Activated naive CD4-positive, alpha-beta T cell treated with anti-CD3 and anti-CD28 coated beads, Interleukin-2, amount 10 ng/mL, durations not matched to agents 7 days and 5 days (primary cell): ENCODE results near the gene SCFD2.

Source experiments
- CTCF ChIA-PET: fragments of 350-600 bp; sonication (Branson Sonifier 250); formaldehyde crosslinking; loops from one replicate; lab custom pipeline; 2021; ENCODE audit warnings: antibody characterized with exemption; lab: Charles Lee
- DNase-seq: peaks from one replicate; pipeline ENCODE4 v3.0.0-alpha.2; 2020
- H3K27ac Mint-ChIP-seq: one replicate; pipeline ENCODE4 v1.8.0; 2021; ENCODE audit warnings: mild to moderate bottlenecking, moderate library complexity, mixed read lengths
- H3K27me3 Mint-ChIP-seq: one replicate; pipeline ENCODE4 v1.8.0; 2021; ENCODE audit warnings: mild to moderate bottlenecking, mixed read lengths
- H3K36me3 Mint-ChIP-seq: one replicate; pipeline ENCODE4 v1.8.0; 2021; ENCODE audit warnings: mixed read lengths
- H3K4me1 Mint-ChIP-seq: one replicate; pipeline ENCODE4 v1.8.0; 2021; ENCODE audit warnings: mixed read lengths
- H3K4me3 Mint-ChIP-seq: one replicate; pipeline ENCODE4 v1.8.0; 2021; ENCODE audit warnings: mild to moderate bottlenecking, moderate library complexity, mixed read lengths
- H3K9me3 Mint-ChIP-seq: one replicate; pipeline ENCODE4 v1.8.0; 2021; ENCODE audit warnings: mixed read lengths

Gene SCFD2

DNA sequence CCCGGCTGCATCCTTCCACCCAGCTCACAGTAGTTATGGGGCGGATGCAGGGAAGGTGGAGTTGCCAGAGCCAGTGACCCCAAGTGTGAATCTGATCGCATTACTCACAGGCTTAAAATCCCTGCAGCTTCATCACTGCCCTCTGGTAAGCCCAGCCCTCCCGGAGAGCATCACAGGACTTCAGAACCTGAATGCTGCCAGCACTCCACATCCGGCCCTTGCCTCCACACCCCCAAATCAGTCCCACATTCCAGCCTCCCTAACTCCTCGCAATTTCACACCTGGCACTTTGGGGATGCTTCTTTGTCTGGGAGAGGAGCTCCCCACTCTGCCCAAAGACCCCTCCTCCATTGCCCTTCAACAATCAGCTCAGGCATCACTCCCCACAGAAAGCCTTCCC is 488.2 kb downstream of the SCFD2 start:
- Mint-ChIP-seq H3K27me3 (no peaks in the 10 kb centered on the region), H3K4me1 (peaks cover 8% of the 10 kb centered on the region), H3K36me3 (no peaks in the 10 kb centered on the region), H3K4me3 (no peak overlapping the region), H3K9me3 (no peaks in the 10 kb centered on the region), H3K27ac (no peak overlapping the region)
- DNase-seq = no peak
- CTCF ChIA-PET = no interaction called here

DNA sequence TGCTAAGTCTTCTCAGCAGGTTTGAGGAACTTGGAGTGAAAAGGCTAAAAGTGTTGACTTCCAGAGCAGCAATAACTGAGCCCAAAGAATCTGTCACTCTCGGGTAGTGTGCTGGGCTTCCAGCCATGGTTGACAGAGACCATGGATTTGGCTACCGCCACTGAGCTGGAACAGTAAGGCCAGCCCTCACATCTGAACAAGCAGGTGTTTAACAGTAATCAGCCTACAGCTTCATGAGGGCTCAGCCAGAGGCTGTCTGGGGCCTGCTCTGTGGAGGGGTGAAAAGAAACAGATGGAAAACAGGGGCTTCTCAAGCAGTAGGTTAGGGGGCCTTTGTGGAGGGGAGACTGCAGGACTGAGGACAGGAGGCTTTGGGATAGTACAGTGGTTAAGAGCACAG is 488.8 kb downstream of the SCFD2 start:
- DNase-seq = no peak
- Mint-ChIP-seq H3K36me3 (peaks cover 2% of the 10 kb centered on the region), H3K4me1 (peaks cover 8% of the 10 kb centered on the region), H3K27me3 (no peaks in the 10 kb centered on the region), H3K4me3 (no peak overlapping the region), H3K27ac (no peak overlapping the region), H3K9me3 (no peaks in the 10 kb centered on the region)
- CTCF ChIA-PET = no interaction called here

DNA sequence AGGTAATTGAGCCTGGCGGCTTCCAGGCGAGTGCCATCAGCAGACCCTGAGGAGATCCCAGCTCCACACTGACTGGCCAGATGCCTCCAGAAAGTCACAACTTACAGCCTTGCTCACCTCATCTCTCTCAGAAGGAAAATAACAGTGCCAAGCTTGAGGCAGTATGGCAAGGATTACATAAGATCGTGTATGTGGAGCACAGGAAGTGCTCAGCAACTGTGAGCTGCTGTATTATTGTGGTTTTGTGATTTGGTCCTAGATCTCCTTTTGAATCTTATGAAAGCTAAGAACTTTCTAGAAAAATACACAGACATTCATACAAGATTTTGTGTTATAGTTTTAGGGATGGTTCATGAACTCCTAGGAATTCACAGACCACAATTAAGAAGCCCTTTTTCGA is 489.8 kb downstream of the SCFD2 start:
- CTCF ChIA-PET = no interaction called here
- no peak for DNase-seq
- Mint-ChIP-seq H3K36me3 (peaks cover 2% of the 10 kb centered on the region), H3K27me3 (no peaks in the 10 kb centered on the region), H3K9me3 (no peaks in the 10 kb centered on the region), H3K4me1 (peaks cover 5% of the 10 kb centered on the region), H3K4me3 (no peak overlapping the region), H3K27ac (no peak overlapping the region)

DNA sequence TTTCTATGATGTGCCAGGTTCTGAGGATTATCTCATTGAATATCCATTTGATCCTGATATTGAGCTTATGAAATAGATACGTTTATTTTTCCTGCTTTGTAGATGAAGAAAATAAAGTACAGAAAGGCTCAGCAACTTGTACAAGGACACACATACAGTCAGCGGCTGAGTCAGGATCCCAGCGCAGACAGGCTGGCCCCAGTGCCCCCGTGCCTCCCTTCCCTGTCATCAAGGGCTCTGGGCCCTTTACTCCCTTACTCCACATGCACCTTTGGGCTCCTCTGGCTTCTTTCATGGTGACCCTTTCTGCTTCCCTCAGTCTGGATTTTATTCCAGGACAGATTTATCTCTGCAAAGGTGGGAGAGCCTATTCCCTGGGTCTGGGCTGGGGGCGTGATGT is 490.9 kb downstream of the SCFD2 start:
- Mint-ChIP-seq H3K27ac (no peak overlapping the region), H3K27me3 (no peaks in the 10 kb centered on the region), H3K9me3 (no peaks in the 10 kb centered on the region), H3K4me3 (no peak overlapping the region), H3K4me1 (peaks cover 5% of the 10 kb centered on the region), H3K36me3 (peaks cover 2% of the 10 kb centered on the region)
- CTCF ChIA-PET = no interaction called here
- DNase-seq = no peak

DNA sequence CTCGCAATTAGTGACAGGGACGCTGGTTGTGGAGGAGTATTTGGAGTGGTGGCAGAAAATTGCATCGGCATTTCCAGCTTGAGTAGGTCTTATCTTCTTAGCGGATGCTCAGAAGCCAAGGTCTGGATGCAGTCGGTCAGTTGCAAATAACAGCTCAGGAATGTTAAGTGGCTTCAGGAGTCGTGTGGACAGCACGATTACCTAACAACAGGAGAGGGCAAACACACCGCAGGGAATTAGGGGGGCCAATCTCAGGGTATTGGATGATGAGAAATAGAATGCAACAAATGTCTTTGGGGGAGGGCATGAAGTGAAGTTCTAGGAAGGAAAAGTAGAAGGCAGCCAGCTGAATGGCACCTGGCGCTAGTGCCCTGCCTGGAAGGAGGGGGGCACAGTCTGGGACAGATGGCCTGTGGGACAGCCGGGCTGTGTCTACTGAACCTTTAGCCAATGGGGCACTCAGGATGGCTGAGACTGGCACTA is 492.0 kb downstream of the SCFD2 start:
- H3K4me1 Mint-ChIP-seq = peaks cover 5% of the 10 kb centered on the region
- DNase-seq = no peak
- no peak overlapping the region for H3K4me3 Mint-ChIP-seq
- peaks cover 2% of the 10 kb centered on the region for H3K36me3 Mint-ChIP-seq
- H3K27ac Mint-ChIP-seq = no peak overlapping the region
- CTCF ChIA-PET = no interaction called here
- no peaks in the 10 kb centered on the region for H3K9me3 Mint-ChIP-seq
- no peaks in the 10 kb centered on the region for H3K27me3 Mint-ChIP-seq

DNA sequence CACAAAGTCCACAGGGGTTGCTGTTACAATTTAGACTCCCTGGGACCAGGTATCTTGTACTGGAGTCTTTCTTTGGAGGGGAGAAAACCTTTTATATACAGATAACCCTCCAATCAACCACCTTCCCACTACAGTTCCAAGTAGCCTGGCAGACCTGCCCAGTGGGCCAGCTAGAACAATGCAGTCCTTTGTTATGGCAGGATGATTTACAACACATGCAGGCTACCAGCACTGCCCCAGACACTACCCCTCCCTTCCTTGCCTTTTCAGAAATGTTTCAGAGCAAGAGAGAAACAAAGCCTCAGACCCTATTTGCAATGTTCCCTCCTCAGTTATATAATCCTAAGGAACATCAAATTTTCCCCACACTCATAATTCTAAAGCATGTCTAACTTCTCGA is 492.7 kb downstream of the SCFD2 start:
- CTCF ChIA-PET = no interaction called here
- peaks cover 2% of the 10 kb centered on the region for H3K36me3 Mint-ChIP-seq
- DNase-seq = no peak

DNA sequence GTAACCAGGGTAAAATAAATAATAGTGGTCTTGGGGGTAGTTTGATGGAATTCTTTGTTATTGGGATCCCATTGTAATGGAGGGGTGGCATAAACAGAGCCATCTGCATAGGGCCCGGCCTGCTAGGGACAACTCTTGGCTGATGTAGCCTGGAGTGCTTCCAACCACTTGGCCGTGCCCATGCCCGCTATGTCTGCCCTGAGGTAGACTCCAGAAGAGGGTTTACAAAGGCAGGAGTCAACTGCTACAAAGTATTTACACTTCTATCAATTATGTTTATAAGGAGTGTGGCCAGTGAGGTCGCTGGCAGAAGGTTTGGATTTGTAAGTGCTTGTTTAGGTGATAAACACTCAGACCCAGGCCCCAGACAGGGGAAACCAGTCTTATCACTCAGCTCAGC is 495.6 kb downstream of the SCFD2 start:
- Mint-ChIP-seq H3K27ac (no peak overlapping the region), H3K4me1 (no peaks in the 10 kb centered on the region), H3K27me3 (peaks cover 5% of the 10 kb centered on the region), H3K9me3 (no peaks in the 10 kb centered on the region), H3K36me3 (peaks cover 2% of the 10 kb centered on the region), H3K4me3 (no peak overlapping the region)
- CTCF ChIA-PET = no interaction called here
- DNase-seq = no peak

More for the DNA sequence above, 492.7 kb downstream of the SCFD2 start:
- H3K4me3 Mint-ChIP-seq = no peak overlapping the region
- H3K27ac Mint-ChIP-seq = no peak overlapping the region
- peaks cover 5% of the 10 kb centered on the region for H3K4me1 Mint-ChIP-seq
- H3K9me3 Mint-ChIP-seq = no peaks in the 10 kb centered on the region
- H3K27me3 Mint-ChIP-seq = no peaks in the 10 kb centered on the region

DNA sequence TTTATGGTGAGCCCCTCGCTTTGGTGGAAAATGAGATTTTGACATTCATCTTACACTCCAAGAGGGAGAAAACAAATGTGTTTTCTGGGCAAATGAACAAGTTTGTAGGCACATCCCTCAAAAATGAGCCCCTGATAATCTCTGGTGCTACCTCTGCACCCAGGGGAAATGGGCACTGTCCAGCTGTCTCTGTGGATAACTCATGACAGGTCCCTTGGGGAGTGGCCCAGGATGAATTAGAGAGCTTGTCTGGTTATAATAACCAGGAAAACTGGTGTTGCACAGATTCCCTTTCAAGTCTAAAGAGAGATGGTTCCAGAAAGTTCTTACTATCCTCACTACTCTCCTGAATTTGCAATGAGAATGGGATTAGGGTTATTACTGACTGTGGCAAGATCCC is 496.2 kb downstream of the SCFD2 start:
- Mint-ChIP-seq H3K9me3 (no peaks in the 10 kb centered on the region), H3K36me3 (peaks cover 2% of the 10 kb centered on the region), H3K4me1 (no peaks in the 10 kb centered on the region), H3K27ac (no peak overlapping the region), H3K27me3 (peaks cover 6% of the 10 kb centered on the region), H3K4me3 (no peak overlapping the region)
- CTCF ChIA-PET = no interaction called here
- no peak for DNase-seq

DNA sequence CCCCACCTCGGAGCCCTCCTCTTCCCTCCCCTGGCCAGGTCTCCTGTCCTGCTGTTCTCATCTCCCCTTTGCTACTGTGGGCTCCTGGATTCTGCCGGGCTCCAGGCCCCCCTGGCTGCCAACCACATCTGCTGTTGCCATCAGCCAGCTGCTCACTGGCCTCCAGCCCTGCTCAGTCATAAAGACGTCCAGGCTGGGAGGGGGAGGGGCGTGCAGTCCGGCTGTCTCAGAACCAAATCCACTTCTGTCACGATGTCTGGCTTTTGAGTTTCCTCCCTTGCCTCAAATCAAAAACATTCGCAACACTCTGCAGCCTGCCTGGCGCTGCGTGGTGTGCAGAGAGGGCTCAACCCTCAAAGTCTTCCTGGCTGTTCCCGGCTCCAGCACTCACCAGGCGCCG is 496.7 kb downstream of the SCFD2 start:
- CTCF ChIA-PET = no interaction called here
- Mint-ChIP-seq H3K36me3 (peaks cover 2% of the 10 kb centered on the region), H3K9me3 (no peaks in the 10 kb centered on the region), H3K4me1 (no peaks in the 10 kb centered on the region), H3K4me3 (no peak overlapping the region), H3K27ac (no peak overlapping the region), H3K27me3 (peaks cover 6% of the 10 kb centered on the region)
- no peak for DNase-seq

DNA sequence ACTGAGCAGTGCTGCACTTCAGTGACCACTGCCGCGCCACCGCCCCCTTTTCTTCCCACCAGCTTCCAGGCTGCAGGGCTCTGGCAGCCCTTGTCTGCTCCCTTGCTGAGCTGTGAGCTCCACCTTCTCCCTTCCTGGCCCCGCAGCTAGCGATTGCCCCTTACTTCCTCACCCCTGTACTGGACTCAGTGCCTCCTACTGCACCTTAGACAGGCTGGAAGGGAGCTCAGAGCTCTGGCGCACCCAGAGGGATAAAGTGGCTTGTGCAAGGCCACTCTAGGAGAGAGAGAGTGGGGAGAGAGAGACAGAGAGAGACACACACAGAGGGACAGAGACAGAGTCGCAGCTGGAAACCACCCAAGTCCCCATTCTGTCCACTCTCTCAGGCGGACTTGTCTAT is 497.7 kb downstream of the SCFD2 start:
- Mint-ChIP-seq H3K36me3 (peaks cover 2% of the 10 kb centered on the region), H3K9me3 (no peaks in the 10 kb centered on the region), H3K4me3 (no peak overlapping the region), H3K27ac (no peak overlapping the region), H3K4me1 (no peaks in the 10 kb centered on the region), H3K27me3 (peaks cover 11% of the 10 kb centered on the region)
- CTCF ChIA-PET = no interaction called here
- DNase-seq = no peak

DNA sequence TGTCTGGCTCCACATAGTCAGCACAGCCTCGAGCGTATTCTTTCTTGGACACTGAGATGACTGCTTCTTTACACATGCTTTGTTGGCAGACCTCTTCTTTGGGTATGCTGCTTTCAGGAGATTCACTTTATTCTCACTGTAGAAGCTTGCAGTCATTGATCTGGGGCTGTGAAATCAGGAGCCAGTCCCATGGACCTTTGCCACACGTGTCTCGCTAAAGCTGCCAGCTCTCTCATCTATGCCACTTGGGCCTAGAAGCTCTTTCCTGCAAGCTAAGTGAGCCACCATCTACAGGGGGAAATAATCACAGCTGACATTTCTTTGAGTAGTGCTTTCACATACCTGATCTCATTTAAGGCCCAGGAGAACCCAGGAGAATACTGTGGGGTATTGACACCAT is 498.7 kb downstream of the SCFD2 start:
- Mint-ChIP-seq H3K27ac (no peak overlapping the region), H3K27me3 (peaks cover 18% of the 10 kb centered on the region), H3K4me3 (no peak overlapping the region), H3K9me3 (no peaks in the 10 kb centered on the region), H3K4me1 (no peaks in the 10 kb centered on the region), H3K36me3 (peaks cover under 1% of the 10 kb centered on the region)
- CTCF ChIA-PET = interaction anchor here (0.8 to 1.1 kb wide), 2 partner anchors 20 to 41 kb away, joined by 3 read pairs; no protein-coding TSS in a partner anchor
- DNase-seq = no peak

DNA sequence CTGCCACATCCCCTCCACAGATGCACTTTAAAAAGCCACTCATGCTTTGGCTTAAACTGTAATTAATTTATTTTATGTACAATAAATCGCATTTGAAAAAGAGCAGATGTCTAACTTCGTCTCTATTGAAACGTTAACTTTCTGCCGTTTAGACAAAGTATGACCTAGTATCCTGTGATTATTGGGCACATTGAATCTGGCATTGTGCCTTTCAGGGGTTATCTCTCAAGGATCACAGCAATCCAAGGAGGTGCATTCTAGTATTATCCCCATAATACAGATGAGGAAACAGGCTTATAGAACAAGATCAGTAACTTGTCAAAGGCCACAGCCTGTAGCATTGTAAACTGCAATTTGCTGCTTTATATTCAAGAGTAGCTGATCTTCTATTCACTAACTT is 499.1 kb downstream of the SCFD2 start:
- peaks cover under 1% of the 10 kb centered on the region for H3K4me1 Mint-ChIP-seq
- H3K36me3 Mint-ChIP-seq = no peaks in the 10 kb centered on the region
- H3K27ac Mint-ChIP-seq = no peak overlapping the region
- no peak for DNase-seq
- no peak overlapping the region for H3K4me3 Mint-ChIP-seq
- CTCF ChIA-PET = interaction anchor here (0.8 to 1.1 kb wide), 2 partner anchors 20 to 42 kb away, joined by 3 read pairs; no protein-coding TSS in a partner anchor
- H3K9me3 Mint-ChIP-seq = no peaks in the 10 kb centered on the region
- peaks cover 20% of the 10 kb centered on the region for H3K27me3 Mint-ChIP-seq

DNA sequence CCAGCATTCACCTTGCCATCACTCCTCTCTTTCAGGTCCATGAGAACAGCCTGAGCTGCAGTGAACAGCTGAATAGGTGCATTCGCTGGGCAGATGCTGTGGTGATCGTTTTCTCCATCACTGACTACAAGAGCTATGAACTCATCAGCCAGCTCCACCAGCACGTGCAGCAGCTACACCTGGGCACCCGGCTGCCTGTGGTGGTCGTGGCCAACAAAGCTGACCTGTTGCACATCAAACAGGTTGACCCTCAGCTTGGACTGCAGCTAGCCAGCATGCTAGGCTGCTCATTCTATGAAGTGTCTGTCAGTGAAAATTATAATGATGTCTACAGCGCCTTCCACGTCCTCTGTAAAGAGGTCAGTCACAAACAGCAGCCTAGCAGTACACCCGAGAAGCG is 500.6 kb downstream of the SCFD2 start:
- no peak for DNase-seq
- no peak overlapping the region for H3K27ac Mint-ChIP-seq
- peaks cover 9% of the 10 kb centered on the region for H3K4me1 Mint-ChIP-seq
- H3K36me3 Mint-ChIP-seq = no peaks in the 10 kb centered on the region
- CTCF ChIA-PET = no interaction called here
- no peaks in the 10 kb centered on the region for H3K9me3 Mint-ChIP-seq
- no peak overlapping the region for H3K4me3 Mint-ChIP-seq
- H3K27me3 Mint-ChIP-seq = peaks cover 34% of the 10 kb centered on the region

DNA sequence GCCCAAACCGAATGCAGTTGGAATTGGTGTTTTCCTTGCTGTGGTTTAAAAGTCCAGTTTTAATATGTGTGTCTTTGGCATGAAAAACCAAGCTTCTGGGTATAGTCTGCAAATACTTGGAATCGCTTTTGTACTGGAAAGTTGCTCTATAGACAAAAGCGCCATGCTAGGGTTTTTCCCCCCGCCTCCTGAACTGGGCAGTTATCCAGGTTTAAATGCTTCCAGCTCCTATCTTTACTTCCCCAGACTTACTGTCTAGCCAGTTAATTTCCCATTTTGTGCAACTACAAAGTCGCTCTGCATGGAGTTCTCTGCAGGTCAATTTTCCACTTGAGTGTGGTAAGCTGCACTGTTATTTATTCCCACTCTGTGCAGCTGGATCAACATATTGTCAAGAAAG is 501.1 kb downstream of the SCFD2 start:
- H3K27me3 Mint-ChIP-seq = peaks cover 39% of the 10 kb centered on the region
- H3K36me3 Mint-ChIP-seq = no peaks in the 10 kb centered on the region
- H3K9me3 Mint-ChIP-seq = no peaks in the 10 kb centered on the region
- DNase-seq = no peak
- H3K27ac Mint-ChIP-seq = no peak overlapping the region
- CTCF ChIA-PET = no interaction called here
- H3K4me1 Mint-ChIP-seq = peaks cover 9% of the 10 kb centered on the region
- H3K4me3 Mint-ChIP-seq = no peak overlapping the region

DNA sequence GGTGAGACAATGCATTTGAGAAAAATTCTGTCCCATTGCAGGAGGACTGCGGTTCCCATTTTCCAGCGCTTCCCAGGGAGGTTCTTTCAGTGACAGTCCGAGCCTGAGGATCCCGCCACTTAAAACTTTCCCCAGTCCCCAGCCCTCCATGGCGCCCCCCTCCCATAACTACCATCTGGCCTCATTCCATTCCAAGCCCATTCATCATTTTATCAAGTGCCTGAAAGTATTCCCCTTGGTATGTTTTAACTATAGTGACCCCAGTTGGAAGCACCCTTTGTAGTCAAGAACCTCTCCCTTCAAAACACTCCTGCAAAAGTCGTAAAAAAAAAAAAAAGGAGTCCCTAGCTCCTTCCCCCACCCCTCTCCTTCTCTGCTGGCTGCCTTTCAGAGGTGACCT is 502.5 kb downstream of the SCFD2 start:
- peaks cover 44% of the 10 kb centered on the region for H3K27me3 Mint-ChIP-seq
- no peak overlapping the region for H3K27ac Mint-ChIP-seq
- H3K36me3 Mint-ChIP-seq = no peaks in the 10 kb centered on the region
- no peaks in the 10 kb centered on the region for H3K9me3 Mint-ChIP-seq
- DNase-seq = no peak
- peaks cover 9% of the 10 kb centered on the region for H3K4me1 Mint-ChIP-seq
- peak overlapping the region; percentile 2 for H3K4me3 Mint-ChIP-seq
- CTCF ChIA-PET = no interaction called here
